HL-60 (cell line): ENCODE data around the gene TFAP2A.

Experiments used
- CTCF ChIP-seq: IDR thresholded peaks from one replicate; pipeline ENCODE4 v1.5.1; 2011; ENCODE audit warnings: low read length, control low read depth, inconsistent platforms; ENCODE audit not compliant: insufficient read depth
- POLR2AphosphoS5 ChIP-seq: IDR thresholded peaks from 2 replicates; pipeline ENCODE4 v1.6.1; 2012; ENCODE audit warnings: low read depth
- REST ChIP-seq: IDR thresholded peaks from 2 replicates; pipeline ENCODE4 v1.6.1; 2012; ENCODE audit warnings: low read depth; ENCODE audit not compliant: insufficient replicate concordance

GRCh38 chr6:10385524-10386132 is 29.2 kb downstream of the TFAP2A start:
- TF ChIP-seq CTCF (no peak), POLR2AphosphoS5 (no peak), REST (no peak)
